RCC 7860 (cell line): ENCODE data around the gene EPHA8.

Experiments used
- DNase-seq: peaks from one replicate; pipeline ENCODE4 v3.0.0-alpha.2; 2015; ENCODE audit warnings: low spot score
- FAIRE-seq: peaks from 2 replicates; lab custom pipeline; 2012; peaks lifted over from hg19 to GRCh38; lab: Jason Lieb, UNC

Gene EPHA8

DNA sequence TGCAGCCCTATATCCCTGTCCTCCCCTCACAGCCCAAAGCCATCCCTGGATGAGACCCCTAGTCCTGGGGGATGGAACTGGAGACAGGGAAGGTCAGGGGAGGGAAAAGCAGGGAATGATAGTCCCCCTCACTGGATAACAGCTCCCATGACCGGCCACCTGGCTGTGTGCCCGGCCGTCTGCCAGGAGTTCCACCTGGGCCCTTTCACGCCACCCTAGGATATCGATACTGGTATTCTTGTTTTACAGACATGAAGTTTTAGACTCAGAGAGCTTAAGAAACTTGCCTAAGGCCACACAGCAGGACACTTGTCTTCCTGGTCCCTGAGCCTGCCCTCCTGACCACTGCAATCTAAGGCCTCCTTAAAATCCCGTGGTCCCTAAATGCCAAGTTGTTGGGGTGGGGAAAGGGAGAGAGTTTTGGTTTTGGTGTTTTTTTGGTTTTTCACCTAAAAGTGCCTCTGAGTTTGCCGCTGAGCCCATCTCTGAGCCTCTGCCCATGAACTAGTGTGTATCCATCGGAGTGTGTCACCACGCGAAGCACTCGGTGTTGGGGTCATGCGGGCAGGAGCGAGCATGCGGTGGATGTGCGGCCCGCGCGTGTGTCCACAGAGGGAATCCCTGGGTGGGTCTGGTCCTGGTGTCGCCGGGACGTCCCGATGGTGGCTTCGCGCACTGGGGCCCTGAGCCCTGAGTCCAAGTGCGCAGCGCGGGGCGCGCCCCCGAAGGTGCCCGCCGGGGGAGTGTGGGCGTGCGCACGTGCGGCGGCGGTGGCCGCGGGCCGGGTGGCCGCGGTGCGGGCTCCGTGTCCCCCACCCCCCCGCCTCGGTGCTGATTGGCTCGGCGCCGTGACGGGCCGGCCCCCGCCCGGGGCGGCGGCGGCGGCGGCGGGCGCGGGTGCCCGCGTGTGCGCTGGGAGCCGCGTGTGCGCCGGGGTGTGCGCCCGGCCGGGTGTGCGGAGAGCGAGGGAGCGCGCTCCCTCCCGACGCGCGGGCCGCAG lies at the start of gene EPHA8:
TSS of gene EPHA8 (plus strand) at position 906 of the 1,000 bp plus-strand sequence. CDS start 147 bp downstream, outside the sequence.
- FAIRE-seq (no peak), DNase-seq (no peak)

DNA sequence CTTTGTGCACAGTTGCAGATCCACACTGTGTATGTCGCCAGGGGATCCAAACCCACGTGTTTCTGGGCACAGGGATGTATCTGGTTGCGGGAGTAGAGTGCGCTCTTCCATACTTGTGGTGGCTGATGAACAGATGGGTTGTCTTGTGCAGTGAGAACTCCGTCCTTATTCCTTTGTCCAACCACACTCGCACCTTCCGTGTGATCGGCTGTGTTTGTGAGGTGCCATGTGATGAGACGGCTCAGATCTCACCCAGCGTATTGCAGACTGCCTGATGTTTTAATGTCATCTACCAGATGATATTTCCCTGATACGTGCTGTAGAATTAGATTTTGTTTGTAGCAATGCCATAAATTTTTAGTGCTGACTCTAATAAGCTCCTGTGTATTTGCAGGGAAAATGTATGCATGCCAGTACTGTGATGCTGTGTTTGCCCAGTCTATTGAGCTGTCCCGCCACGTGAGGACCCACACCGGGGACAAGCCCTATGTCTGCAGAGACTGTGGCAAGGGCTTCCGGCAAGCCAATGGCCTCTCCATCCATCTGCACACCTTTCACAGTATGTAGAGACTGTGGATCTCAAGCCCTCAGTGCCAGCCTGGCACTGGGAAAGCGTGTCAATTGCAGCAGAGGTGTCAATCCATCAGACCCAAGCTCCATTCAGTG lies 46.2 kb upstream of the EPHA8 start:
- FAIRE-seq (no peak), DNase-seq (no peak)

- DNase-seq (no peak), FAIRE-seq (no peak)
Observed at GRCh38 chr1:22517956-22518355, 45.3 kb upstream of the EPHA8 start.

GRCh38 chr1:22518379-22518778 lies 44.9 kb upstream of the EPHA8 start:
- DNase-seq: no peak
- no peak for FAIRE-seq

- DNase-seq (no peak), FAIRE-seq (no peak)
Observed at GRCh38 chr1:22520871-22521270, 42.4 kb upstream of the EPHA8 start.

DNA sequence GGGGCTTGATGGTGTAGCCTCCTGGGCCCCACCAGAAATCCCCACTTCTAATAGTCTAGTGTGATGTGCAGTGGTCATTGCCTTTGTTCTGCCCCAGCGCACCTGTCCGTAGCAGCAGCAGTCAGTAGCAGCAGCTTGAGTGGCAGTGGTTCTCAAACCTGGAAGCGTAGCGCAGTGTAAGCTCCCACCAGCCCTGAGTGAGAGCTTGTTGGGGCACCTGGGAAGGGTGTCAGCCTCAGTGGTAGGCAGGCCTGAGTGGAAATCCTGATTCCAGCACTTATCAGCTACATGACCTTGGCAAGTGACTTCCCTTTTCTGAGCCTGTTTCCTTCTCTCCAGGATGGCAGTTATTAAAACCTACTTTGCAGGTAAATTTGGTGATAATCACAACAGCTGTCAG lies 41.6 kb upstream of the EPHA8 start:
- DNase-seq (no peak), FAIRE-seq (no peak)

GRCh38 chr1:22522221-22522743 lies 41.0 kb upstream of the EPHA8 start:
- DNase-seq: no peak
- no peak for FAIRE-seq

- FAIRE-seq (no peak), DNase-seq (no peak)
Observed at GRCh38 chr1:22524481-22524880, 38.8 kb upstream of the EPHA8 start.

GRCh38 chr1:22525211-22525610 lies 38.1 kb upstream of the EPHA8 start:
- no peak for FAIRE-seq
- no peak for DNase-seq

- DNase-seq (no peak), FAIRE-seq (no peak)
Observed at GRCh38 chr1:22525646-22526045, 37.6 kb upstream of the EPHA8 start.

DNA sequence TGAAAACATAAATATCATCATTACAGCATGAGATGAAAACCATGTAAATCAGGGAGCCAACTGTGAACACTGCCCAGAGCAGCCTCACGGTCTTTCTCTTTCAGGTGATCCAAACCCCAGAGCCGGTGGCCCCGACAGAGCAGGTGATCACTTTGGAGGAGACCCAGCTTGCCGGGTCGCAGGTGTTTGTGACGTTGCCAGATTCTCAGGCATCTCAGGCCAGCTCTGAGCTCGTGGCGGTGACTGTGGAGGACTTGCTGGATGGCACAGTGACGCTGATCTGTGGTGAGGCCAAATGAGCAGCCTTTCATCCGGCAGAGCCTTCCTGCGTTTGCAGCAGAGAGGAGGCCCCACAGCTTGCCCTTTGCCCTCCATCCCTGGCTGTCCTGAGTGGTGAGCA lies 37.2 kb upstream of the EPHA8 start:
- no peak for DNase-seq
- no peak for FAIRE-seq

GRCh38 chr1:22526677-22527076 lies 36.6 kb upstream of the EPHA8 start:
- FAIRE-seq (no peak), DNase-seq (no peak)

DNA sequence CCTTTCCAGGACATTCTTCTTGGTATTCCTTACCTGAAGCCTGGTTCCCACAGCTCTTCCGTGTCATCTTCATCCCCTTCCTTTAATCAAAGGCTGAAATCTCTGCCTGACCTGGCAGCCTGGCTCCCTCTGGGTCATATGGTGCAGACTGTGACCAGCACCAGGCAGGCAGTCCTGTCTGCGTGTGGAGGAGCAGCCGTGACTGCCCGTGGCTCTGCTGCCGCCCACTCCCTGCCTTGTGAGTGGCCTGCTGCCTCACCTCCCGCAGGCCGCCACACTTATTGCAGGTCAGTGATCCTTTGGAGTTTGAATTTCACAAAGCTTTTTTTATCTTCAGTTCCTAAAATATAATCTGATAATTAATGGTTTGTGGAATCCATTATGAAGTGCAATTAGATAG lies 36.2 kb upstream of the EPHA8 start:
- DNase-seq (no peak), FAIRE-seq (no peak)

GRCh38 chr1:22527555-22528296 lies 35.6 kb upstream of the EPHA8 start:
- FAIRE-seq: no peak
- no peak for DNase-seq

DNA sequence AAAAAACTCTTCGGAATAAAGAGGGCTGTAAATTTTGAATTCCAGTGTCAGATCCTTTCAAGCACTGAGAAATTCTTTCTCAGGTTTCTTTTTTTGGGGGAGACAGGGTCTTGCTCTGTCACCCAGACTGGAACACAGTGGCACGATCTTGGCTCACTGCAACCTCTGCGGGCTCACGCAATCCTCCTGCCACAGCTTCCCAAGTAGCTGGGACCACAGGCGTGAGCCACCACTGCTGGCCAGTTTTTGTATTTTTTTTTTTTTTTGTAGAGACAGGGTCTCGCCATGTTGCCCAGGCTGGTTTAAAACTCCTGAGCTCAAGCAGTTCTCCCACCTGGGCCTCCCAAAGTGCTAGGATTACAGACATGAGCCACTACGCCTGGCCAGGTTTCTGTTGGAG lies 34.8 kb upstream of the EPHA8 start:
- DNase-seq (no peak), FAIRE-seq (no peak)

- DNase-seq (no peak), FAIRE-seq (no peak)
Observed at GRCh38 chr1:22529901-22530621, 33.2 kb upstream of the EPHA8 start.

- DNase-seq (no peak), FAIRE-seq (no peak)
Observed at GRCh38 chr1:22530715-22531114, 32.6 kb upstream of the EPHA8 start.

- DNase-seq (no peak), FAIRE-seq (no peak)
Observed at GRCh38 chr1:22531251-22531650, 32.0 kb upstream of the EPHA8 start.

GRCh38 chr1:22533244-22533895 lies 29.9 kb upstream of the EPHA8 start:
- DNase-seq (no peak), FAIRE-seq (no peak)

DNA sequence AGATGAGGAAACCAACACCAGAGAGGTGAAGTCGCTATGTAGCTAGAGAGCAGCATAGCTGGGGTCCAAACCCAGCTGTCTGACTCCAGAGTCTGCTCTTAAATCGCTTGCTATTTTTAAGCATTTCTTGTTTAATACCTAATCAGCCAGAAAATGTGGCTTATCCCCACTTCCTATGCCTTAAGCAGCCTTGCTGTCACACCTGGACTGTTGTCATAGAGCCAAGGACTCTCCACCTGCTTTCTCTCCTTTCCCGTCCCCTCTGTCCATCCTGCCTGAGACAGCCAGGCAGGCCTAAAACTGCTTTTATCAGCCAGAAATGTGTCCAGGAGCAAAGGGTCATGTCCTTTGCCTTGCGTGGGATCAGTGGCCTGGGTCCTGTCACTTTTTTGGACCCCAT lies 28.3 kb upstream of the EPHA8 start:
- DNase-seq: no peak
- FAIRE-seq: no peak
